Mesendoderm (in vitro differentiated cells): ENCODE results near the gene SAT2.
"Not testable (repeated sequence)": the region's sequence is repeated elsewhere in the genome, so short reads cannot be mapped to it uniquely, and the experiment has no call there.

Experiments
- DNase-seq: peaks from one replicate; pipeline ENCODE4 v3.0.0; 2013
- H2AK5ac ChIP-seq: 2 replicates; pipeline ENCODE4 v1.6.1; 2013; ENCODE audit warnings: low read length, inconsistent platforms
- H2BK120ac ChIP-seq: 2 replicates; pipeline ENCODE4 v1.6.1; 2013; ENCODE audit warnings: low read depth, mild to moderate bottlenecking, low read length, moderate library complexity, mixed read lengths
- H2BK15ac ChIP-seq: replicated peaks from 2 replicates; pipeline ENCODE4 v1.6.1; 2013; ENCODE audit warnings: low read depth, mild to moderate bottlenecking, moderate library complexity
- H2BK5ac ChIP-seq: 2 replicates; pipeline ENCODE4 v1.6.1; 2013; ENCODE audit warnings: low read length, inconsistent platforms
- H3K18ac ChIP-seq: 2 replicates; pipeline ENCODE4 v1.6.1; 2013; ENCODE audit warnings: mild to moderate bottlenecking, low read length, mixed read lengths
- H3K23ac ChIP-seq: one replicate; pipeline ENCODE4 v1.6.1; 2013; ENCODE audit warnings: low read length
- H3K27ac ChIP-seq: 2 replicates; pipeline ENCODE4 v1.5.1; 2013; ENCODE audit warnings: low read depth, mild to moderate bottlenecking, inconsistent platforms, low read length, moderate library complexity
- H3K27me3 ChIP-seq: 2 replicates; pipeline ENCODE4 v1.6.1; 2013; ENCODE audit warnings: low read length, control low read depth, mild to moderate bottlenecking, inconsistent platforms; ENCODE audit not compliant: insufficient read depth, poor library complexity
- H3K36me3 ChIP-seq: 2 replicates; pipeline ENCODE4 v1.6.1; 2013; ENCODE audit warnings: low read length, inconsistent platforms; ENCODE audit not compliant: control insufficient read depth, insufficient read depth
- H3K4ac ChIP-seq: one replicate; pipeline ENCODE4 v1.6.1; 2013; ENCODE audit warnings: low read depth, mild to moderate bottlenecking, low read length, moderate library complexity
- H3K4me1 ChIP-seq: 2 replicates; pipeline ENCODE4 v1.6.1; 2013; ENCODE audit warnings: low read depth, low read length, inconsistent platforms; ENCODE audit not compliant: control insufficient read depth
- H3K4me2 ChIP-seq: 2 replicates; pipeline ENCODE4 v1.6.1; 2013; ENCODE audit warnings: low read length
- H3K4me3 ChIP-seq: 2 replicates; pipeline ENCODE4 v1.5.1; 2013; ENCODE audit warnings: mild to moderate bottlenecking, low read length
- H3K56ac ChIP-seq: one replicate; pipeline ENCODE4 v1.6.1; 2013; ENCODE audit warnings: low read length
- H3K79me1 ChIP-seq: 2 replicates; pipeline ENCODE4 v1.6.1; 2013; ENCODE audit warnings: low read length, inconsistent platforms
- H3K79me2 ChIP-seq: 2 replicates; pipeline ENCODE4 v1.6.1; 2013; ENCODE audit warnings: mild to moderate bottlenecking, low read length; ENCODE audit not compliant: control insufficient read depth, insufficient read depth
- H3K9ac ChIP-seq: 2 replicates; pipeline ENCODE4 v1.6.1; 2013; ENCODE audit warnings: low read length, inconsistent platforms
- H4K5ac ChIP-seq: one replicate; pipeline ENCODE4 v1.6.1; 2013; ENCODE audit warnings: low read length
- H4K8ac ChIP-seq: one replicate; pipeline ENCODE4 v1.6.1; 2013; ENCODE audit warnings: low read depth, mild to moderate bottlenecking, control low read depth, low read length, moderate library complexity
- WGBS: extraction: QIAGEN DNeasy Blood & Tissue Kit; methylation state at CpG from one replicate; pipeline ENCODE4 v1.1.7; 2013; ENCODE audit warnings: low lambda C conversion rate, missing lambda C conversion rate; ENCODE audit not compliant: insufficient coverage; ENCODE audit errors: extremely low coverage; 5-methylcytosine and 5-hydroxymethylcytosine counted together

The SAT2 gene

DNA sequence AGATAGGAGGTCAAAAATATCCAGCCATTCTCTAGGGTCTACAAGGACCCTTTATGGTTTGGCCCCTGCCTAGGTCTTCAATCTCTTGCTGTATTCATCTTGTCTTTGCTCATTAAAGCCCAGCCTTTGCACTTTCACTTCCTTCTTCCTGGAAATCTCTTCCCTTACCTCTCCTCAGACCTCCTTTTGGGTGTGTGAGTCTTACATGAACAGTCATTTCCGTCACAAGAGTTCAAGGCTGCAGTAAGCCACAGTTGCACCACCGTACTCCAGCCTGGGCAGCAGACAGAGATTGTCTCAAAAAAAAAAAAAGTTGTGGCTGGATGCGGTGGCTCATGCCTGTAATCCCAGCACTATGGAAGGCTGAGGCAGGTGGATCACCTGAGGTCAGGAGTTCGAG, 17.2 kb upstream of the SAT2 start:
- Histone ChIP-seq H3K27ac (no peak overlapping the region), H4K8ac (no peak overlapping the region), H3K18ac (no peak overlapping the region), H3K4ac (no peak overlapping the region), H3K4me1 (no peaks in the 10 kb centered on the region), H3K23ac (no peak overlapping the region), H2BK5ac (no peak overlapping the region), H4K5ac (no peak overlapping the region), H3K56ac (no peak overlapping the region), H3K4me2 (no peak overlapping the region), H3K79me2 (no peaks in the 10 kb centered on the region), H3K9ac (no peak overlapping the region), H3K27me3 (no peaks in the 10 kb centered on the region), H3K79me1 (no peaks in the 10 kb centered on the region), H2BK120ac (no peak overlapping the region), H2BK15ac (no peak overlapping the region), H3K36me3 (no peaks in the 10 kb centered on the region), H2AK5ac (no peak overlapping the region), H3K4me3 (no peak overlapping the region)
- WGBS, result no CpG with 5 or more reads among the region's 4 CpGs
- no peak for DNase-seq

DNA sequence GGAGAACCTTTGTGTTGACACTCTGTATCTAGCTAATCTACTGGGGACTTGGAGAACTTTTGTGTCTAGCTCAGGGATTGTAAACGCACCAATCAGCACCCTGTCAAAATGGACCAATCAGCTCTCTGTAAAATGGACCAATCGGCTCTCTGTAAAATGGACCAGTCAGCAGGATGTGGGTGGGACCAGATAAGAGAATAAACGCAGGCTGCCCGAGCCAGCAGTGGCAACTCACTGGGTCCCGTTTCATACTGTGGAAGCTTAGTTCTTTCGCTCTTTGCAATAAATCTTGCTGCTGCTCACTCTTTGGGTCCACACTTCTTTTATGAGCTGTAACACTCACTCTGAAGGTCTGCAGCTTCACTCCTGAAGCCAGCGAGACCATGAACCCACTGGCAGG, 14.0 kb upstream of the SAT2 start:
- no CpG with 5 or more reads among the region's 7 CpGs for WGBS
- not testable (repeated sequence) for H3K27ac ChIP-seq, H4K8ac ChIP-seq, H3K4me2 ChIP-seq, H4K5ac ChIP-seq, H3K4me3 ChIP-seq, H2AK5ac ChIP-seq, H3K79me2 ChIP-seq, H2BK5ac ChIP-seq, H3K36me3 ChIP-seq, H3K23ac ChIP-seq, DNase-seq, H3K4ac ChIP-seq, H3K4me1 ChIP-seq, H3K18ac ChIP-seq, H3K79me1 ChIP-seq, H3K9ac ChIP-seq, H2BK120ac ChIP-seq, H3K27me3 ChIP-seq, H2BK15ac ChIP-seq, H3K56ac ChIP-seq

DNA sequence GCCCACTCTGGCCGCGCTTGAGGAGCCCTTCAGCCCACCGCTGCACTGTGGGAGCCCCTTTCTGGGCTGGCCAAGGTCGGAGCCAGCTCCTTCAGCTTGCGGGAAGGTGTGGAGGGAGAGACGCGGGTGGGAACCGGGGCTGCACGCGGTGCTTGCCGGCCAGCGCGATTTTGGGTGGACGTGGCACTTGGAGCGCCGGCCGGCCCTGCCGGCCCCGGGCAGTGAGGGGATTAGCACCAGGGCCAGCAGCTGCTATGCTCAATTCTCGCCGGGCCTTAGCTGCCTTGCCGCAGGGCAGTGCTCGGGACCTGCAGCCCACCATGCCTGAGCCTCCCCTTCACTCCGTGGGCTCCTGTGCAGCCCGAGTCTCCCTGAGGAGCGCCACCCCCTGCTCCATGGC, 13.2 kb upstream of the SAT2 start:
- WGBS, result no CpG with 5 or more reads among the region's 26 CpGs
- DNase-seq, result no peak

GRCh38 chr17:7636163-7636562, 8.5 kb upstream of the SAT2 start:
- no peak overlapping the region for H2BK15ac ChIP-seq
- H4K5ac ChIP-seq, result no peak overlapping the region
- DNase-seq, result no peak
- H3K18ac ChIP-seq, result no peak overlapping the region
- no peak overlapping the region for H3K27ac ChIP-seq
- no peak overlapping the region for H3K9ac ChIP-seq
- H3K36me3 ChIP-seq, result no peaks in the 10 kb centered on the region
- no peaks in the 10 kb centered on the region for H3K79me2 ChIP-seq
- H3K4me2 ChIP-seq, result no peak overlapping the region
- no CpG with 5 or more reads among the region's 5 CpGs for WGBS
- peak overlapping the region; percentile 47 for H3K56ac ChIP-seq
- H3K23ac ChIP-seq, result no peak overlapping the region
- H3K4me1 ChIP-seq, result no peaks in the 10 kb centered on the region
- no peak overlapping the region for H2AK5ac ChIP-seq
- no peak overlapping the region for H2BK5ac ChIP-seq
- no peak overlapping the region for H3K4ac ChIP-seq
- H3K4me3 ChIP-seq, result no peak overlapping the region
- no peaks in the 10 kb centered on the region for H3K27me3 ChIP-seq
- no peak overlapping the region for H2BK120ac ChIP-seq
- H4K8ac ChIP-seq, result no peak overlapping the region
- H3K79me1 ChIP-seq, result no peaks in the 10 kb centered on the region

More for the DNA sequence above, 13.2 kb upstream of the SAT2 start:
- H3K9ac ChIP-seq, result no peak overlapping the region
- H2AK5ac ChIP-seq, result no peak overlapping the region
- H4K8ac ChIP-seq, result no peak overlapping the region
- H3K23ac ChIP-seq, result no peak overlapping the region
- no peaks in the 10 kb centered on the region for H3K79me2 ChIP-seq
- no peak overlapping the region for H2BK120ac ChIP-seq
- H3K56ac ChIP-seq, result no peak overlapping the region
- H2BK15ac ChIP-seq, result no peak overlapping the region
- no peak overlapping the region for H3K4ac ChIP-seq
- H3K27ac ChIP-seq, result no peak overlapping the region
- H3K18ac ChIP-seq, result no peak overlapping the region
- no peaks in the 10 kb centered on the region for H3K36me3 ChIP-seq
- no peak overlapping the region for H2BK5ac ChIP-seq
- H3K4me2 ChIP-seq, result no peak overlapping the region
- no peaks in the 10 kb centered on the region for H3K79me1 ChIP-seq
- no peaks in the 10 kb centered on the region for H3K4me1 ChIP-seq
- H4K5ac ChIP-seq, result no peak overlapping the region
- no peaks in the 10 kb centered on the region for H3K27me3 ChIP-seq
- no peak overlapping the region for H3K4me3 ChIP-seq

GRCh38 chr17:7634384-7634783, 6.8 kb upstream of the SAT2 start:
- Histone ChIP-seq H3K4me2 (no peak overlapping the region), H3K4me1 (no peaks in the 10 kb centered on the region), H3K23ac (no peak overlapping the region), H3K4ac (no peak overlapping the region), H2AK5ac (no peak overlapping the region), H4K5ac (no peak overlapping the region), H3K56ac (peak overlapping the region; percentile 28), H2BK15ac (no peak overlapping the region), H2BK120ac (no peak overlapping the region), H3K36me3 (no peaks in the 10 kb centered on the region), H3K79me1 (no peaks in the 10 kb centered on the region), H3K79me2 (no peaks in the 10 kb centered on the region), H3K27me3 (no peaks in the 10 kb centered on the region), H2BK5ac (no peak overlapping the region), H4K8ac (no peak overlapping the region), H3K9ac (no peak overlapping the region), H3K27ac (no peak overlapping the region), H3K18ac (no peak overlapping the region), H3K4me3 (no peak overlapping the region)
- peak; percentile 83 for DNase-seq
- WGBS, result no CpG with 5 or more reads among the region's 5 CpGs

DNA sequence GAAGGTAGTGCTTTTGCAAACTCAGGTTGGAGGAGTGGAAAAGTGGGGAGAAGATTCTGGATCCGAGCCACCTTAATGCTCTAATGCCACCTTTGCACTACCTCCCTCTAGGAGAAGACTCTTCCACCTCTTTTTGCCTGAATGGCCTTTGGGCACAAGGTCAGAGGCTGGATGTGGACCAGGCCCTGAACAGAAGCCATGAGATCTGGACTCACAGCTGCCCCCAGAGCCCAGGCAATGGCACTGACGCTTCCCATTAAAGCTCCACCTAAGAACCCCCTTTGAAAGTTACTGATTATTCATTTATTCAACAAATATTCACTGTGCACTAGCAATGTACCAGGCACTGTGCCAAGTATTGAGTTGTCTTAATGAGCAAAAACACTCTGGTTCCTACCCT, 5.5 kb upstream of the SAT2 start:
- H3K27ac ChIP-seq, result no peak overlapping the region
- no peak overlapping the region for H2BK120ac ChIP-seq
- no peak overlapping the region for H2AK5ac ChIP-seq
- WGBS, result no CpG with 5 or more reads among the region's 2 CpGs
- H3K9ac ChIP-seq, result peak overlapping the region; percentile 41
- no peak overlapping the region for H2BK15ac ChIP-seq
- H3K18ac ChIP-seq, result no peak overlapping the region
- H2BK5ac ChIP-seq, result no peak overlapping the region
- no peaks in the 10 kb centered on the region for H3K36me3 ChIP-seq
- no peak overlapping the region for H3K56ac ChIP-seq
- H3K4ac ChIP-seq, result no peak overlapping the region
- no peak overlapping the region for H3K23ac ChIP-seq
- no peak overlapping the region for H4K5ac ChIP-seq
- no peak overlapping the region for H3K4me3 ChIP-seq
- no peak overlapping the region for H3K4me2 ChIP-seq
- H3K27me3 ChIP-seq, result no peaks in the 10 kb centered on the region
- DNase-seq, result peak; percentile 32
- H4K8ac ChIP-seq, result no peak overlapping the region
- H3K79me2 ChIP-seq, result no peaks in the 10 kb centered on the region
- no peaks in the 10 kb centered on the region for H3K4me1 ChIP-seq
- H3K79me1 ChIP-seq, result no peaks in the 10 kb centered on the region
